ENCODE measurements around the gene TYSND1.
"Not testable (repeated sequence)": the region's sequence is repeated elsewhere in the genome, so short reads cannot be mapped to it uniquely, and the experiment has no call there.

The TYSND1 gene, protein sequence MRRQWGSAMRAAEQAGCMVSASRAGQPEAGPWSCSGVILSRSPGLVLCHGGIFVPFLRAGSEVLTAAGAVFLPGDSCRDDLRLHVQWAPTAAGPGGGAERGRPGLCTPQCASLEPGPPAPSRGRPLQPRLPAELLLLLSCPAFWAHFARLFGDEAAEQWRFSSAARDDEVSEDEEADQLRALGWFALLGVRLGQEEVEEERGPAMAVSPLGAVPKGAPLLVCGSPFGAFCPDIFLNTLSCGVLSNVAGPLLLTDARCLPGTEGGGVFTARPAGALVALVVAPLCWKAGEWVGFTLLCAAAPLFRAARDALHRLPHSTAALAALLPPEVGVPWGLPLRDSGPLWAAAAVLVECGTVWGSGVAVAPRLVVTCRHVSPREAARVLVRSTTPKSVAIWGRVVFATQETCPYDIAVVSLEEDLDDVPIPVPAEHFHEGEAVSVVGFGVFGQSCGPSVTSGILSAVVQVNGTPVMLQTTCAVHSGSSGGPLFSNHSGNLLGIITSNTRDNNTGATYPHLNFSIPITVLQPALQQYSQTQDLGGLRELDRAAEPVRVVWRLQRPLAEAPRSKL

GRCh38 chr10:70146489-70147258 lies at the start of gene TYSND1:
Gene TYSND1, minus strand, starts transcription at chr10:70146700. Its CDS starts 114 bp downstream, at chr10:70146586.
- peak; percentile 93 for DNase-seq

DNA sequence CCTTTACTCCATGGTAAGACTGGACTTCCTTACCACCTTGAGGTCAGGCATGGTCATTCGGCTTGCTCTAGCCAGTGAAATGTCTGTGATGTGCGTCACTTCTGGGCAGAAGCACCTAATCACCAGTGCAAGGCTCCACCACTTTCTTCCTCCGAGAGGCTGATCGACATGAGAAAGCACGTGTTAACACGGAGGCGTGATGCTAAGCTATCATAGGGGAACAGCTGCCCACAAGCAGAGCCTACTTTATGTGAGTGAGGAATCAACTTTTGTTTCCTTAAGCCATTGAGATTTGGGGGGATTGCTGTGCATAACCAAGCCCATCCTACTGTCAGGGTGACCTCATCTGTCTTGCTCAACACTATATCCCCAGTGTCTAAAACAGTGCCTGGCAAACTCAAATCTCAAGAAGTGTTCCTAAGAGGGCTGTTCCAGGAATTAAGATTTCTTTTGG lies 46.9 kb upstream of the TYSND1 start:
- no peak for DNase-seq

- no peak for DNase-seq
Measured at GRCh38 chr10:70192326-70192968, 45.9 kb upstream of the TYSND1 start.

- DNase-seq = no peak
Measured at GRCh38 chr10:70191972-70192305, 45.4 kb upstream of the TYSND1 start.

GRCh38 chr10:70191161-70191971 lies 44.9 kb upstream of the TYSND1 start:
- DNase-seq = no peak

- no peak for DNase-seq
Measured at GRCh38 chr10:70190581-70190980, 44.1 kb upstream of the TYSND1 start.

GRCh38 chr10:70190102-70190501 lies 43.6 kb upstream of the TYSND1 start:
- no peak for DNase-seq

DNA sequence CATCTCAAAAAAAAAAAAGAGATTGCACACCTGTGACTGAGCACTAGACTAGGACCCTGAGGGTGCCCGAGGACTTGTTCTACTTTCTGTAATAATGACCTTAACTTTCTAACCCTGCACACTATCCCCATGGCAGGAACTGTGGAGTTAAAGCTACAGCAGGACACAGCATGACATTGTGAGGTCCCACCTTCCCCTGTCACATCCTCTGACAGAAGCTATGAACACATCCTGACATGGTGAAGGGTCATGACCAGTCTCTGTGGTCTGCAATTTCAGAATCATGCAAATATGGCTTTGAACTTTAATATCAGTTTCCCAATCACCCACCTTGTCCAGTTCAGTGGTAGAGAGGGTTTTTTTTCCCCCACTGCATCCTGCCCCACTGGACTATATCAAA lies 42.3 kb upstream of the TYSND1 start:
- DNase-seq = no peak

GRCh38 chr10:70186571-70186970 lies 40.1 kb upstream of the TYSND1 start:
- DNase-seq = no peak

GRCh38 chr10:70186090-70186489 lies 39.6 kb upstream of the TYSND1 start:
- no peak for DNase-seq

DNA sequence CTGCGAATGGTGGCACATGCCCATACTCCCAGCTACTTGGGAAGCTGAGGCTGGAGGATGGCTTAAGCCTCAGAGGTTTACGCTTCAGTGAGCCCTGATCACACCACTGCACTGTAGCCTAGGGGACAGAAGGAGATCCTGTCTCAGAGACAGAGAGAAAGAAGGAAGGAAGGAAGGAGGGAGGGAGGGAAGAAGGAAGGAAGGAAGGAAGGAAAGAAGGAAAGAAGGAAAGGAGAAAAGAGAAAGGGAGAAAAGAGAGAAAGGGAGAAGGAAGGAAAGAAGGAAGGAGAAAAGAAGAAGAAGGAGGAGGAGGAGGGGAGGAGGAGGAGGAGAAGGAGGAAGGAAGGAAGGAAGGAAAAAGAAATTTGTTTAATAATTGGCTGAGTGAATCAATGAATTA lies 36.8 kb upstream of the TYSND1 start:
- DNase-seq = no peak

DNA sequence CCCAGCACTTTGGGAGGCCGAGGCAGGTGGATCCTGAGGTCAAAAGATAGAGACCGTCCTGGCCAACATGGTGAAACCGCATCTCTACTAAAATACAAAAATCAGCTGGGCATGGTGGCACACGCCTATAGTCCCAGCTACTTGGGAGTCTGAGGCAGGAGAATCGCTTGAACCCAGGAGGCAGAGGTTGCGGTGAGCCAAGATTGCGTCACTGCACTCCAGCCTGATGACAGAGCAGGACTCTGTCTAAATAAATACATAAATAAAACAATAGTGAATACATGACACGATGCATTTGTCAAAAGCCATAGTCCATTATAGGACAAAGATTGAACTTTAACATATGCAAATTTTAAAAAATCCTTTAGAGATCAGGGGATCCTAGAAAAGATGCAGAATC lies 32.7 kb upstream of the TYSND1 start:
- DNase-seq = not testable (repeated sequence)

GRCh38 chr10:70178139-70178725 lies 31.7 kb upstream of the TYSND1 start:
- DNase-seq = no peak

DNA sequence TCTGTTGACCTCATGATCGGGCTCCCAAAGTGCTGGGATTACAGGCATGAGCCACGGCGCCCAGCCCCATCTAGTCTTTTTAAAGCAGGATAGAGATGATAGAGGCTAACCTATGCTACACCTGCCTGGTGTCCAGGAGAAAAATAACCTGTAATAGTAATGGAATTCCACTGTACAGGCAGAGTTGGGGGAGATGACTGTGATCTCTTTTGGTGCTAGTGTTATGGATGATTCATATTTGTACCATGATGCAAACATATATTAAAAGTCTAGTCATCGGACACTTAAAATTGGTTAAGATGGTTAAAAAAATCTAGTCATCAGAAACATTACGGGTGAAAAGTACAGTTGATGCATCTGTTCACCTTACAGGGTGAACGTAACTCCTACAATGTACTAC lies 29.9 kb upstream of the TYSND1 start:
- DNase-seq = no peak

DNA sequence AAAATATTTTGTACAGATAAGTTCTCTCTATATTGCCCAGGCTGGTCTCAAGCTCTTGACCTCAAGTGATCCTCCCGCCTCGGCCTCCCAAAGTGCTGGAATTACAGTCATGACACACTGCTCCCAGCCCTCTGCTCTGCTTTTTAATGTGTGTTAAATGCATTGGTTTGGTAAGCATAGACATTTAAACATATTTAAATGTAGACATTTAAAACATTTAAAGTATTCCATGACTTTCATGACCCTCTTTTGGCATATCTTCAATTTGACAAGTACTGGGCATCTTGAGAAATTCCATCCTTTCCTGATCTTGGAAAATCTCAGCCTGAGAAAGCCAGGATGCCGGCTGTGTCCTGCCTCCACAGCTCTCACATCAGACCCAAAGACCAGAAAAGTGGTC lies 29.0 kb upstream of the TYSND1 start:
- no peak for DNase-seq

- no peak for DNase-seq
Measured at GRCh38 chr10:70174058-70174741, 27.7 kb upstream of the TYSND1 start.

DNA sequence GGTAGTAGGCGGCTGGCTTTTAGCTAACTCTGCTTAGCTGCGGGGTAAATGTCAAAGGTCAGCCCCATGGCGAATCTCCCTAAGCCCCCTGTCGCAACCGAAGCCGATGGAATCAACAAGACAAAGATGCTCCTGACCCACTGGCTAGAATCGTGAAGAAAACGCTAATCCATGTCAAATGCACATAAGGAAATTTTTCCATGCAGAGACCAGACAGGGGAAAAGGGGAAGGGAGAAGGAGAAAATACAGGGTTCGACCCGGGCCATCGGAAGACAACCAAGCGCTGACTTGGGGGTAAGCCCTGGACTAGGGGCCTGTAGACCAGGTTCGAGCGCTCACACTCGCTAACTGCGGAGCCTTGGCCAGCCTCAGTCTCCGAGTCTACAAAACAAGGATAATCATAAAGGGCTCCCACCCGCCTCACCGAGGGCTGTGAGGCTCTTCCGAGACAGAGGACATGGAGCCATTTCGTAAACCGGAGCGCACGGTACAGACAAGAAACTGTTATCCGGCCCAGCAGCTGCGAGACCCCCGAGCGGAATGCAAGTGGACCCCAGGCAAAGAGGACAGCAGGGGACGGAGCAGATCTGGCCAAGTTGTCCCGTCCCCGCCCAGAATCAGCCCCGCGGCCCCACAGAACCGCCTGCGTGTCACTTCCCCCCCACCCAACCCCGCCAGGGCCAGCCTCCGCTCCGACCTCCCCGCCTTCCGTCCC lies 23.3 kb upstream of the TYSND1 start:
- no peak for DNase-seq

DNA sequence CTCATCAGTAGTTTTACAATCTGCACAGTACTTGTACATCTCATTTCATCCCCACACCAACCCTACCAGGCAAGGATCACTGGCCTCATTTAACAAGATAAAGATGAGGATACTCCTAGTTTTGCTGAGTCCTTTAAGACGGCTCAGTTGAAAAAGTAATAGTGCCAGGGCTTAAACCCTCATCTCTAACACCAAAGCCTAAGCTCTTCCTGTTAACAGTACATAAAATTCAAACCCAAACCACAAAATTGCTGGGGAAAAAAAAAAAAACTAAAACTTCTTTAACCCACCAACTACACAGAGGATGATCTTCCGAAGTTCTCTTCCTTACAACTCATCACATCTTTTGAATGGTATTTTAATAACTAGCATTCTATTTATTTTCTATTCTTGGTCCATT lies 22.5 kb upstream of the TYSND1 start:
- no peak for DNase-seq

DNA sequence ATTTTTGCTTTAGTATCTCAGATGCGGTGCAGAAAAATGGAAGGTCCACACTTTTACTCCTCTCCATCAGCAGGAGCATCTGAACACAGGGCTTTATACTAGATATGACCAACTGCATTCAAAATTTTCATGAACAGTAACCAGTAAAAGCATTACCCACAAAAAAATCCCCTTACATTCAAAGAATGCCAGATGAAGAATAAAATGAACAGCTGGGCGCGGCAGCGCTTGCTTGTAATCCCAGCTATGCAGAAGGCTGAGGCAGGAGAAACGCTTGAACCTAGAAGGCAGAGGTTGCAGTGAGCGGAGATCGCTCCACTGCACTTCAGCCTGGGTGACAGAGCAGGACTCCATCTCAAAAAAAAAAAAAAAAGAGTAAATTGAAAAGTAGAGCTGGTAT lies 20.7 kb upstream of the TYSND1 start:
- DNase-seq = no peak

- DNase-seq = no peak
Measured at GRCh38 chr10:70166394-70166793, 19.9 kb upstream of the TYSND1 start.

DNA sequence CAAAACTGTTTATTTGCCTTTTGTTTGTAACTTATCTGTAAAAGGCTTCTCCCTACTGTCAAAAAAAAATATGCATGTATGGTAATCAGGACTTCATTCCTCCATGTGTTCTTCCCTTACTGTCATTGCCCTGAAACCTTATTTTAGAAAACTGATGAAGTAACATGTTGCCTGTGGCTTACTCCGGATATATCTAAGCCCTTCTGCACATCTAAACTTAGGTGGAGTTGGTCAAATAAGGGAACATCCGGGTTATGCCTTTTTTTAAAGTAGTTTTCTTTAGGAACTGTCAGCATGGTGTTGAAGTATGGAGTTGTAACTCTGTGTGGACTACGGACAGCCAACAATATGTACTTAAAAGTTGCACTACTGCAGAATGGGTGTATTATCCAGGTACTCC lies 17.7 kb upstream of the TYSND1 start:
- no peak for DNase-seq

Measured in NCI-H446 treated with DMSO at 0.1 percent for 48 hours (cell line).